CD4-positive, alpha-beta T cell treated with Interleukin-6 at 100 ng/mL for 8 hours (primary cell): ENCODE measurements around the gene PRRT1B.
A peak's percentile ranks its signal among the peaks of the same experiment; 100 is the strongest.
"Not testable (repeated sequence)": the region's sequence is repeated elsewhere in the genome, so short reads cannot be mapped to it uniquely, and the experiment has no call there.

Experiments used
- DNase-seq: peaks from one replicate; pipeline ENCODE4 v3.0.0-alpha.2; 2020; ENCODE audit warnings: mixed read lengths, low spot score

Gene PRRT1B

GRCh38 chr9:131550465-131550864 lies 5.1 kb downstream of the PRRT1B start:
- not testable (repeated sequence) for DNase-seq

GRCh38 chr9:131552030-131552429 lies 6.7 kb downstream of the PRRT1B start:
- no peak for DNase-seq

- DNase-seq, result no peak
Observed at GRCh38 chr9:131554087-131554842, 8.9 kb downstream of the PRRT1B start.

GRCh38 chr9:131554843-131555351 lies 9.6 kb downstream of the PRRT1B start:
- DNase-seq, result no peak

GRCh38 chr9:131555841-131556673 lies 10.7 kb downstream of the PRRT1B start:
- DNase-seq, result no peak

GRCh38 chr9:131557855-131558548 lies 12.7 kb downstream of the PRRT1B start:
- no peak for DNase-seq

- no peak for DNase-seq
Observed at GRCh38 chr9:131559421-131560000, 14.2 kb downstream of the PRRT1B start.

GRCh38 chr9:131562032-131562959 lies 17.0 kb downstream of the PRRT1B start:
- DNase-seq, result no peak

- DNase-seq, result no peak
Observed at GRCh38 chr9:131565369-131565768, 20.0 kb downstream of the PRRT1B start.

- DNase-seq, result no peak
Observed at GRCh38 chr9:131566158-131566557, 20.8 kb downstream of the PRRT1B start.

- DNase-seq, result no peak
Observed at GRCh38 chr9:131567910-131568309, 22.6 kb downstream of the PRRT1B start.

- no peak for DNase-seq
Observed at GRCh38 chr9:131574730-131575640, 29.7 kb downstream of the PRRT1B start.

- DNase-seq, result no peak
Observed at GRCh38 chr9:131575946-131576853, 30.9 kb downstream of the PRRT1B start.

GRCh38 chr9:131577005-131578000 lies 32.0 kb downstream of the PRRT1B start:
- no peak for DNase-seq

GRCh38 chr9:131578021-131578420 lies 32.7 kb downstream of the PRRT1B start:
- DNase-seq, result no peak

GRCh38 chr9:131578731-131579504 lies 33.6 kb downstream of the PRRT1B start:
- peak; percentile 58 for DNase-seq

GRCh38 chr9:131579789-131580211 lies 34.5 kb downstream of the PRRT1B start:
- no peak for DNase-seq
